K562 treated with DMSO at 1 percent for 4 hours (cell line): Measurements from ENCODE around the gene TMEM236. TPM values are rescaled to one million over a fixed set of nuclear protein-coding genes. Genes with fewer than 3 reads are reported as not detected.

Experiments
- total RNA-seq: library from RNA; unstranded; fragments of 300-600 nt; gene quantifications from 2 replicates; pipeline ENCODE4 v1.2.3, GENCODE V29; 2022; ENCODE audit not compliant: insufficient read depth

TMEM236 gene
- 0.41 and 0.65 TPM in 2 replicates for total RNA-seq

GRCh38 chr10:17751781-17752445 is at the start of gene TMEM236:
TMEM236 (plus strand) TSS chr10:17752201; CDS start chr10:17752296, 95 bp downstream.

GRCh38 chr10:17808971-17809841 is 57.2 kb downstream of the TMEM236 start, which contains the start of gene MRC1:
MRC1 (plus strand) TSS chr10:17809348; CDS start chr10:17809466, 118 bp downstream.

Other genes starting within 250 kb of the TMEM236 start
- 0.76 TPM in 1 of 2 replicates, not detected in the other for gene HACD1, start 134.8 kb upstream of the TMEM236 start, total RNA-seq
- gene STAM, start 108.0 kb upstream of the TMEM236 start, total RNA-seq, result 9.0 and 12.8 TPM in 2 replicates
- 0.31 TPM in 1 of 2 replicates, not detected in the other for gene MRC1, start 57.1 kb downstream of the TMEM236 start, total RNA-seq
- gene SLC39A12, start 199.7 kb downstream of the TMEM236 start, total RNA-seq, result not detected in 2 replicates